K562 (cell line): ENCODE data around the gene B9D2. TPM values are rescaled to one million over a fixed set of nuclear protein-coding genes. Genes with fewer than 3 reads are reported as not detected.

Experiments
- ASH1L ChIP-seq: fragments of 450-650 bp; IDR thresholded peaks from 2 replicates; pipeline ENCODE4 v1.6.1; 2018; ENCODE audit warnings: borderline replicate concordance, mild to moderate bottlenecking, low read depth; ENCODE audit not compliant: partially characterized antibody
- CREBBP ChIP-seq: IDR thresholded peaks from one replicate; pipeline ENCODE4 v1.6.1; 2012; ENCODE audit warnings: low read depth, mild to moderate bottlenecking, control low read depth, inconsistent platforms, low read length
- KDM2B ChIP-seq: fragments of 250-450 bp; sonication (Bioruptor Pico); IDR thresholded peaks from 2 replicates; pipeline ENCODE4 v1.8.0; 2021; ENCODE audit warnings: mild to moderate bottlenecking, moderate library complexity
- NR2C2 ChIP-seq, 2 experiments: fragments of 200-800 bp in 1 of 2; sonication (Bioruptor generic) in 1 of 2; sonication (generic) in 1 of 2; formaldehyde crosslinking in 1 of 2; IDR thresholded peaks; 2 replicates each; pipeline versions ENCODE4 v1.6.1 to v1.8.0; 2016 to 2022; ENCODE audit warnings: mild to moderate bottlenecking in 1 of 2, missing compliant biosample characterization in 1 of 2, missing genetic modification characterization in 1 of 2, missing genetic modification reagents in 1 of 2
- PHTF2 ChIP-seq: fragments of 250-450 bp; sonication (Bioruptor Pico); IDR thresholded peaks from 2 replicates; pipeline ENCODE4 v1.5.0; 2021; ENCODE audit warnings: mild to moderate bottlenecking
- PURB ChIP-seq: sonication (generic); formaldehyde crosslinking; IDR thresholded peaks from 2 replicates; pipeline ENCODE4 v1.9.0; 2021; ENCODE audit warnings: low read depth, mild to moderate bottlenecking, missing genetic modification reagents
- RHOXF2B ChIP-seq: fragments of 250-450 bp; sonication (Bioruptor Pico); conservative IDR thresholded peaks from 2 replicates; pipeline ENCODE4 v1.5.1; 2021
- SNIP1 ChIP-seq: fragments of 450-650 bp; IDR thresholded peaks from 2 replicates; pipeline ENCODE4 v1.7.1; 2017; ENCODE audit warnings: low read depth, mild to moderate bottlenecking
- TFAM ChIP-seq: fragments of 250-450 bp; sonication (Bioruptor Pico); conservative IDR thresholded peaks from 2 replicates; pipeline ENCODE4 v1.5.0; 2021; ENCODE audit warnings: mild to moderate bottlenecking, moderate library complexity
- ZNF3 ChIP-seq: fragments of 250-450 bp; sonication (Bioruptor Pico); IDR thresholded peaks from 2 replicates; pipeline ENCODE4 v1.5.0; 2021; ENCODE audit warnings: mild to moderate bottlenecking, moderate library complexity
- ZNF583 ChIP-seq: fragments of 250-450 bp; sonication (Bioruptor Pico); IDR thresholded peaks from 2 replicates; pipeline ENCODE4 v1.4.0; 2020
- polyA plus RNA-seq, 8 experiments: library from polyadenylated mRNA; depleted of rRNA in 4 of 8; stranded (reverse) in 5 of 8; unstranded in 3 of 8; fragments of >200 nt; fragmentation: Nextera tagmentation in 2 of 8; fragmentation: Illumina TruSeq in 1 of 8; extraction: Ambion mirVana in 2 of 8; extraction: Trizol in 1 of 8; gene quantifications; 2 replicates each; pipeline versions ENCODE4 v1.2.1 to v1.2.3, GENCODE V29; 2011 to 2014; ENCODE audit warnings: inconsistent platforms in 1 of 8, missing spikeins in 1 of 8
- total RNA-seq, 7 experiments: library from RNA; depleted of rRNA in 6 of 7; stranded (reverse); fragments of >200 nt in 6 of 7; fragmentation: Illumina TruSeq in 2 of 7; extraction: Trizol in 2 of 7; gene quantifications; 2 replicates each; pipeline versions ENCODE4 v1.2.1 to v1.2.3, GENCODE V29; 2011 to 2021; ENCODE audit warnings: low replicate concordance in 1 of 7
- TF ChIP-seq, protein P1 (sequence below): fragments of 250-450 bp; sonication (Bioruptor Pico); IDR thresholded peaks from 2 replicates; pipeline ENCODE4 v1.8.0; 2022; ENCODE audit warnings: moderate library complexity, mild to moderate bottlenecking, inconsistent platforms
- TF ChIP-seq, protein P2 (sequence below): fragments of 250-450 bp; sonication (Bioruptor Pico); IDR thresholded peaks from 2 replicates; pipeline ENCODE4 v1.8.0; 2021; ENCODE audit warnings: moderate library complexity, mild to moderate bottlenecking, inconsistent platforms
- TF ChIP-seq, protein P3 (sequence below): fragments of 150-350 bp; conservative IDR thresholded peaks from 2 replicates; pipeline ENCODE4 v1.6.1; 2014; ENCODE audit warnings: low read length
- TF ChIP-seq, protein P4 (sequence below): fragments of 450-650 bp; formaldehyde crosslinking; IDR thresholded peaks from 2 replicates; pipeline ENCODE4 v1.4.0; 2020; ENCODE audit warnings: mild to moderate bottlenecking
- TF ChIP-seq, protein P5 (sequence below): fragments of 200-800 bp; sonication (Bioruptor generic); IDR thresholded peaks from 2 replicates; pipeline ENCODE4 v1.6.1; 2017; ENCODE audit warnings: missing genetic modification characterization, missing compliant biosample characterization
- TF ChIP-seq, protein P6 (sequence below): fragments of 450-650 bp; formaldehyde crosslinking; IDR thresholded peaks from 2 replicates; pipeline ENCODE4 v1.4.0; 2020; ENCODE audit warnings: mild to moderate bottlenecking, moderate library complexity

The B9D2 gene
- total and polyA plus RNA-seq, 9 of the 15 experiments (the other 6 are each of a cell fraction or from before 2014, with no cell fraction given): 0.83 to 6.9 (median 2.8) TPM

DNA sequence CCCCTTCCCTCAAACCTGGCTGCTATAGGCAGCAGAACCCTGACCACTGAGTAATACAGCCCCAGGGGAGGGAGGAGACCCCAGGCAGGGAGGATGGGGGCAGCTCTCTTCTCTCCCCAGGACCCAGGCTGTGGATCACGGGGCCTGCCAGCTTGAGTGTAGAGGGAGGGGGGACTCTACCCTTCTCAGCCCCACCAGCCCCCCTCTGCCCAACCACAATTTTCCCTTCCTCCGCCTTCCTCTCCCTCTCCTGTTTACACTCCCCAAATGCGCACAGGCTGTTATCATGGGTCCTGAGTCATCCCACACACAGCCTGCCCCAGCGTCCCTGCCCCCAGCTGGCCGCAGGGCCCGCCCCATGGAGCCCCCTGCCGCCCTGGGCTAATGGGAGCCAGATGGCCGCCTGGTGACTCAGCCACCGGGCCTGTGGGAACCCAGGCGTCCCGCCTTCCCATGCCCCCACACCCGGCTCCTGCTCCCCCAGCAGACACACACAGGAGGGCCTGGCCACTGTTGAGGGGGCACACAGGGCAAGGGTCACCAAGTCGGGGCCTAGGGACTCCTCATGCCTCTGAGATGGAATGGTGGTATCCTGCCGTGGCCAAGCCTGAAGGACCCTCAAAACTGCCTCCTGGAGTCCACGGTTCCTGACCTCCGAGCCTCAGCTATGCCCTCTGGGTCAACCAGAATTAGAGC, 40.4 kb downstream of the B9D2 start (continued):
- TF ChIP-seq, protein P1, sequence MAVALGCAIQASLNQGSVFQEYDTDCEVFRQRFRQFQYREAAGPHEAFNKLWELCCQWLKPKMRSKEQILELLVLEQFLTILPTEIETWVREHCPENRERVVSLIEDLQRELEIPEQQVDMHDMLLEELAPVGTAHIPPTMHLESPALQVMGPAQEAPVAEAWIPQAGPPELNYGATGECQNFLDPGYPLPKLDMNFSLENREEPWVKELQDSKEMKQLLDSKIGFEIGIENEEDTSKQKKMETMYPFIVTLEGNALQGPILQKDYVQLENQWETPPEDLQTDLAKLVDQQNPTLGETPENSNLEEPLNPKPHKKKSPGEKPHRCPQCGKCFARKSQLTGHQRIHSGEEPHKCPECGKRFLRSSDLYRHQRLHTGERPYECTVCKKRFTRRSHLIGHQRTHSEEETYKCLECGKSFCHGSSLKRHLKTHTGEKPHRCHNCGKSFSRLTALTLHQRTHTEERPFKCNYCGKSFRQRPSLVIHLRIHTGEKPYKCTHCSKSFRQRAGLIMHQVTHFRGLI (CRISPR knock-in tag): 0 out of 2 replicates have a peak, but pooled peaks have one; percentile 45
- TF ChIP-seq, protein P2, sequence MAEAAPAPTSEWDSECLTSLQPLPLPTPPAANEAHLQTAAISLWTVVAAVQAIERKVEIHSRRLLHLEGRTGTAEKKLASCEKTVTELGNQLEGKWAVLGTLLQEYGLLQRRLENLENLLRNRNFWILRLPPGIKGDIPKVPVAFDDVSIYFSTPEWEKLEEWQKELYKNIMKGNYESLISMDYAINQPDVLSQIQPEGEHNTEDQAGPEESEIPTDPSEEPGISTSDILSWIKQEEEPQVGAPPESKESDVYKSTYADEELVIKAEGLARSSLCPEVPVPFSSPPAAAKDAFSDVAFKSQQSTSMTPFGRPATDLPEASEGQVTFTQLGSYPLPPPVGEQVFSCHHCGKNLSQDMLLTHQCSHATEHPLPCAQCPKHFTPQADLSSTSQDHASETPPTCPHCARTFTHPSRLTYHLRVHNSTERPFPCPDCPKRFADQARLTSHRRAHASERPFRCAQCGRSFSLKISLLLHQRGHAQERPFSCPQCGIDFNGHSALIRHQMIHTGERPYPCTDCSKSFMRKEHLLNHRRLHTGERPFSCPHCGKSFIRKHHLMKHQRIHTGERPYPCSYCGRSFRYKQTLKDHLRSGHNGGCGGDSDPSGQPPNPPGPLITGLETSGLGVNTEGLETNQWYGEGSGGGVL: no peak
- TF ChIP-seq, protein P3, sequence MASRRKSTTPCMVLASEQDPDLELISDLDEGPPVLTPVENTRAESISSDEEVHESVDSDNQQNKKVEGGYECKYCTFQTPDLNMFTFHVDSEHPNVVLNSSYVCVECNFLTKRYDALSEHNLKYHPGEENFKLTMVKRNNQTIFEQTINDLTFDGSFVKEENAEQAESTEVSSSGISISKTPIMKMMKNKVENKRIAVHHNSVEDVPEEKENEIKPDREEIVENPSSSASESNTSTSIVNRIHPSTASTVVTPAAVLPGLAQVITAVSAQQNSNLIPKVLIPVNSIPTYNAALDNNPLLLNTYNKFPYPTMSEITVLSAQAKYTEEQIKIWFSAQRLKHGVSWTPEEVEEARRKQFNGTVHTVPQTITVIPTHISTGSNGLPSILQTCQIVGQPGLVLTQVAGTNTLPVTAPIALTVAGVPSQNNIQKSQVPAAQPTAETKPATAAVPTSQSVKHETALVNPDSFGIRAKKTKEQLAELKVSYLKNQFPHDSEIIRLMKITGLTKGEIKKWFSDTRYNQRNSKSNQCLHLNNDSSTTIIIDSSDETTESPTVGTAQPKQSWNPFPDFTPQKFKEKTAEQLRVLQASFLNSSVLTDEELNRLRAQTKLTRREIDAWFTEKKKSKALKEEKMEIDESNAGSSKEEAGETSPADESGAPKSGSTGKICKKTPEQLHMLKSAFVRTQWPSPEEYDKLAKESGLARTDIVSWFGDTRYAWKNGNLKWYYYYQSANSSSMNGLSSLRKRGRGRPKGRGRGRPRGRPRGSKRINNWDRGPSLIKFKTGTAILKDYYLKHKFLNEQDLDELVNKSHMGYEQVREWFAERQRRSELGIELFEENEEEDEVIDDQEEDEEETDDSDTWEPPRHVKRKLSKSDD: no peak
- no peak for TF ChIP-seq KDM2B
- TF ChIP-seq, protein P4, sequence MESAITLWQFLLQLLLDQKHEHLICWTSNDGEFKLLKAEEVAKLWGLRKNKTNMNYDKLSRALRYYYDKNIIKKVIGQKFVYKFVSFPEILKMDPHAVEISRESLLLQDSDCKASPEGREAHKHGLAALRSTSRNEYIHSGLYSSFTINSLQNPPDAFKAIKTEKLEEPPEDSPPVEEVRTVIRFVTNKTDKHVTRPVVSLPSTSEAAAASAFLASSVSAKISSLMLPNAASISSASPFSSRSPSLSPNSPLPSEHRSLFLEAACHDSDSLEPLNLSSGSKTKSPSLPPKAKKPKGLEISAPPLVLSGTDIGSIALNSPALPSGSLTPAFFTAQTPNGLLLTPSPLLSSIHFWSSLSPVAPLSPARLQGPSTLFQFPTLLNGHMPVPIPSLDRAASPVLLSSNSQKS (CRISPR knock-in tag): no peak
- TF ChIP-seq RHOXF2B (CRISPR knock-in tag): no peak
- TF ChIP-seq SNIP1: no peak
- TF ChIP-seq CREBBP: no peak
- TF ChIP-seq PHTF2 (CRISPR knock-in tag): no peak
- peak; percentile 48; the same call in 1 of the 2 replicates for TF ChIP-seq ZNF583 (CRISPR knock-in tag)
- no peak for TF ChIP-seq PURB (CRISPR knock-in tag)
- no peak for TF ChIP-seq NR2C2 (CRISPR knock-in tag; IDR thresholded peaks at IDR 0.05)
- TF ChIP-seq NR2C2 (tag; IDR thresholded peaks at IDR 0.05): peak; percentile 78
- TF ChIP-seq, protein P5, sequence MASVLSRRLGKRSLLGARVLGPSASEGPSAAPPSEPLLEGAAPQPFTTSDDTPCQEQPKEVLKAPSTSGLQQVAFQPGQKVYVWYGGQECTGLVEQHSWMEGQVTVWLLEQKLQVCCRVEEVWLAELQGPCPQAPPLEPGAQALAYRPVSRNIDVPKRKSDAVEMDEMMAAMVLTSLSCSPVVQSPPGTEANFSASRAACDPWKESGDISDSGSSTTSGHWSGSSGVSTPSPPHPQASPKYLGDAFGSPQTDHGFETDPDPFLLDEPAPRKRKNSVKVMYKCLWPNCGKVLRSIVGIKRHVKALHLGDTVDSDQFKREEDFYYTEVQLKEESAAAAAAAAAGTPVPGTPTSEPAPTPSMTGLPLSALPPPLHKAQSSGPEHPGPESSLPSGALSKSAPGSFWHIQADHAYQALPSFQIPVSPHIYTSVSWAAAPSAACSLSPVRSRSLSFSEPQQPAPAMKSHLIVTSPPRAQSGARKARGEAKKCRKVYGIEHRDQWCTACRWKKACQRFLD (CRISPR knock-in tag): peak; percentile 72; the same call in 1 of the 2 replicates
- TF ChIP-seq, protein P6, sequence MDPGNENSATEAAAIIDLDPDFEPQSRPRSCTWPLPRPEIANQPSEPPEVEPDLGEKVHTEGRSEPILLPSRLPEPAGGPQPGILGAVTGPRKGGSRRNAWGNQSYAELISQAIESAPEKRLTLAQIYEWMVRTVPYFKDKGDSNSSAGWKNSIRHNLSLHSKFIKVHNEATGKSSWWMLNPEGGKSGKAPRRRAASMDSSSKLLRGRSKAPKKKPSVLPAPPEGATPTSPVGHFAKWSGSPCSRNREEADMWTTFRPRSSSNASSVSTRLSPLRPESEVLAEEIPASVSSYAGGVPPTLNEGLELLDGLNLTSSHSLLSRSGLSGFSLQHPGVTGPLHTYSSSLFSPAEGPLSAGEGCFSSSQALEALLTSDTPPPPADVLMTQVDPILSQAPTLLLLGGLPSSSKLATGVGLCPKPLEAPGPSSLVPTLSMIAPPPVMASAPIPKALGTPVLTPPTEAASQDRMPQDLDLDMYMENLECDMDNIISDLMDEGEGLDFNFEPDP: peak; percentile 29; the same call in 1 of the 2 replicates
- TF ChIP-seq TFAM (CRISPR knock-in tag): no peak
- no peak for TF ChIP-seq ZNF3
- no peak for TF ChIP-seq ASH1L
